ENCODE data around the gene CDK11B.
A peak's percentile ranks its signal among the peaks of the same experiment; 100 is the strongest.

Gene CDK11B

GRCh38 chr1:1620433-1621139, 38.2 kb downstream of the CDK11B start:
- Histone ChIP-seq H3K9me3 (ENCODE audit: control insufficient read depth, low read length) (no peaks in the 10 kb centered on the region), H3K9ac (ENCODE audit: low read length) (no peak overlapping the region), H3K27me3 (ENCODE audit: control insufficient read depth, insufficient read depth, low read length) (no peaks in the 10 kb centered on the region), H3K36me3 (ENCODE audit: control insufficient read depth, insufficient read depth, low read length) (no peaks in the 10 kb centered on the region), H3K4me1 (ENCODE audit: control insufficient read depth, insufficient read depth, low read length) (peaks cover 13% of the 10 kb centered on the region), H3K4me3 (ENCODE audit: low read length) (no peak overlapping the region)

DNA sequence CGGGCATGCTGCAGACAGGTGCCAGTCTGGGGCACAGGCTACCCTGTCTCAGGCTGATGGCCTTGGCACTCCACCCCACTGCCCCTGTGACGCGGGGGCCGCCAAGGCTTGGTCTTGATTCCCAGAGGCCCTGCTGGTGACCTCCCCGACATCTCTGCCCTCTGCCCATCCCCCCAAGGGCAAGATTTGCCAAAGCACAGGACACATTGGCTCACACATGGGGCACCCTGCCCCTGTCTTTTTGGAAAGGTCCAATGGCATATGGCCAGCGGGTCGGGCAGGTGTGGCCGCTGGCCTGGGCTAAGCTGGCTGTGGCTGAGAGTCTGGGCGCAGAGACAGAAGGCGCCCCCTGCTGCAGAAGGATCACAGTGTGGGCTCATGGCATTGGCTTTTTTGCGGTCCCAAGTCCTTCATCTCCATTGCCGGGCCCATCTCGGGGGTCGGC, 38.9 kb downstream of the CDK11B start:
- Histone ChIP-seq H3K4me3 (ENCODE audit: low read length) (no peak overlapping the region), H3K9ac (ENCODE audit: low read length) (no peak overlapping the region), H3K9me3 (ENCODE audit: control insufficient read depth, low read length) (no peaks in the 10 kb centered on the region), H3K27me3 (ENCODE audit: control insufficient read depth, insufficient read depth, low read length) (no peaks in the 10 kb centered on the region), H3K36me3 (ENCODE audit: control insufficient read depth, insufficient read depth, low read length) (no peaks in the 10 kb centered on the region), H3K4me1 (ENCODE audit: control insufficient read depth, insufficient read depth, low read length) (peaks cover 13% of the 10 kb centered on the region)

DNA sequence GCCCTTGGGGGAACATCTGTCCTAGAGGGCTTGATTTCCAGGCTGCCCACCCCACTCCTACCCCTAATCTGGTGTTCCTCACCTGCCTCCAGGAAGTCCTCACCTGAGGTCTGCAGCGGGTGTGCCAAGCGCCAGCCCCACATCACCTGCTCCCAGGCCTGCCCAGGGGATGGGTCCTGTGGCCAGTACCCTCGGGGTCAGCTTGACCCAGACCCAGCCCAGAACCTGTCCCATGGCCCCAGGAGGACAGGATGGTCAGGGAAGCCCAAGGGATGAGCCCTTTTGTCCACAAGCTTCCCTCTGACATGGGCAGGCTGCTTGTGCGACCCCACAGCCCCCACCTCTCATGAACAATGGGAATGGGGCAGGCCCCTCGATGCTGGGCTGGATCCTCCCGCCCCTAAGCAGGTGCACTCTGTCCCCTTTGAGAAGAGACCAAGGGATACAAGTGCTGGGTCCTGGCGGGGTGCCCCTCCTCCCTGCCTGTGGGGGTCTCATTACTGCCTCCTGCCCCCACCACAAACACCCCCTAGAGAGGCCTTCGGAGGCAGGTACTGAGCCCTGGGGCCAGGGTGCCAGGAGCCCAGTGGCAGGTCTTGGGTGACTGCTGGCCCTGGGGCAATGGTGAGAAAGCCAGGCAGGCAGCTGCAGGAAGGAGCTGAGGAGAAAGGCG, 40.3 kb downstream of the CDK11B start:
- H3K9me3 ChIP-seq (ENCODE audit: control insufficient read depth, low read length), result no peaks in the 10 kb centered on the region
- H3K4me1 ChIP-seq (ENCODE audit: control insufficient read depth, insufficient read depth, low read length), result peaks cover 27% of the 10 kb centered on the region
- H3K4me3 ChIP-seq (ENCODE audit: low read length), result no peak overlapping the region
- H3K36me3 ChIP-seq (ENCODE audit: control insufficient read depth, insufficient read depth, low read length), result no peaks in the 10 kb centered on the region
- H3K27me3 ChIP-seq (ENCODE audit: control insufficient read depth, insufficient read depth, low read length), result no peaks in the 10 kb centered on the region
- H3K9ac ChIP-seq (ENCODE audit: low read length), result no peak overlapping the region

DNA sequence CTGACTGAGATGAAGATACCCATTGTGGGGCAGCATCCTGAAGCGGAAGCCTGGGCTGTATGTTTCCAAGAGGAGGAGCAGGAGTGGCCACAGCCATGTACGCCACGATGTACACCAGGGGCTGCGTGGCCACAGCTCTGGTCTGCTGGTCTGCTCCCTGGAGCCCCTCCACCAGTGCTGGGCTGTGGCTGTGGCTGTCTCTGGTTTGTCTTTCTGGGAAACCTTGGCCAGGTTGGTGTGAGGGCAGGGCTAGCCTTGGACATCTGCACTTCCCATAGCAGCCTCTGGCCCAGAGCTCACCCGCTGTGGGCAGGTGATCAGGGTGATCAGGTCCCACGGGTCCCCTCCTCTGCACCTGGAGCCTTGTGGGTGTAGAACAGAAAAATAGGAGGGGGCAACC, 40.9 kb downstream of the CDK11B start:
- Histone ChIP-seq H3K9me3 (ENCODE audit: control insufficient read depth, low read length) (no peaks in the 10 kb centered on the region), H3K36me3 (ENCODE audit: control insufficient read depth, insufficient read depth, low read length) (no peaks in the 10 kb centered on the region), H3K4me3 (ENCODE audit: low read length) (no peak overlapping the region), H3K9ac (ENCODE audit: low read length) (no peak overlapping the region), H3K4me1 (ENCODE audit: control insufficient read depth, insufficient read depth, low read length) (peaks cover 27% of the 10 kb centered on the region), H3K27me3 (ENCODE audit: control insufficient read depth, insufficient read depth, low read length) (no peaks in the 10 kb centered on the region)

DNA sequence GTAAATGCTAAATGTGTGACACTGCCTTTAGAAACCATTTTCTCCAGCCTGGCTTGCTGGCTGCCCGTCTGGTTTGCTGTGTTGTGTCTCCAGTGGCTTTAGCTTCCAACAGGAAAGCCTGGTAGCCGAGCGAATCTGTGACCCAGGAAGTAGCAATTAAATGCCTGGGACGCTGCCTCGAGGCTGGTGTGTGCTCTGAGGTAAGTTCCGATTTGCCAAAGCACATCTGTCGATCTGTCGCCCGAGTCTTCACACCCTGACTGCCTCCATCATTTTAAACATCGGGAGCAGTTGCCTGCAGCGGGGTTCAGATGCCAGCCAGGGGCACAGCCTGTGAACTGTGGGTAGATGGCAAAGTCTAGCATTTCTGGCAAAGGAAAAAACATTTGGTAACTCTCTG, 41.3 kb downstream of the CDK11B start:
- H3K4me1 ChIP-seq (ENCODE audit: control insufficient read depth, insufficient read depth, low read length), result peaks cover 27% of the 10 kb centered on the region
- no peaks in the 10 kb centered on the region for H3K27me3 ChIP-seq (ENCODE audit: control insufficient read depth, insufficient read depth, low read length)
- no peaks in the 10 kb centered on the region for H3K9me3 ChIP-seq (ENCODE audit: control insufficient read depth, low read length)
- H3K36me3 ChIP-seq (ENCODE audit: control insufficient read depth, insufficient read depth, low read length), result no peaks in the 10 kb centered on the region
- no peak overlapping the region for H3K9ac ChIP-seq (ENCODE audit: low read length)
- H3K4me3 ChIP-seq (ENCODE audit: low read length), result no peak overlapping the region

DNA sequence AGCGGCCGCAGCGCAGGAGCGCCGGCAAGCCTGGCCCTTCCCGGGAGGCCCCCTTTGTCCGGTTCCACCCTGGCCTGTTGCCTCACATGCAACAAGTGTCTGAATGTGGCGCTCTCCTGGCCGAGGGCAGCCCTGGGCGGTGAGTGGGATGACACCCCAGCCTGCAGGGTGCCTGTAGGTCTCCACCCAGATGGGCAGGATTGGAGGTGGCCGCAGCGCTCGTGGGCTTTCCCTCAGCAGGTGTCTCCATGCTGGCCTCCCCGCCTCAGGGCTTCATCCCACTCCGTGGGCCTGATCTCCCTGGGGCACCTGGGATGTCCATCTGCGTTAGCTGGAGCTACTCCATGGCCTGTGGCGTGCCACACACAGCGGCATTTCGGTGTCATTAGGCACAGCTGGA, 42.0 kb downstream of the CDK11B start:
- H3K4me3 ChIP-seq (ENCODE audit: low read length), result peak overlapping the region; percentile 36
- no peaks in the 10 kb centered on the region for H3K36me3 ChIP-seq (ENCODE audit: control insufficient read depth, insufficient read depth, low read length)
- peak overlapping the region; percentile 95 for H3K9ac ChIP-seq (ENCODE audit: low read length)
- H3K4me1 ChIP-seq (ENCODE audit: control insufficient read depth, insufficient read depth, low read length), result peaks cover 27% of the 10 kb centered on the region
- H3K27me3 ChIP-seq (ENCODE audit: control insufficient read depth, insufficient read depth, low read length), result no peaks in the 10 kb centered on the region
- H3K9me3 ChIP-seq (ENCODE audit: control insufficient read depth, low read length), result no peaks in the 10 kb centered on the region

GRCh38 chr1:1616045-1616790, 42.6 kb downstream of the CDK11B start:
- H3K36me3 ChIP-seq (ENCODE audit: control insufficient read depth, insufficient read depth, low read length), result no peaks in the 10 kb centered on the region
- peak overlapping the region; percentile 36 for H3K4me3 ChIP-seq (ENCODE audit: low read length)
- peak overlapping the region; percentile 95 for H3K9ac ChIP-seq (ENCODE audit: low read length)
- no peaks in the 10 kb centered on the region for H3K9me3 ChIP-seq (ENCODE audit: control insufficient read depth, low read length)
- H3K27me3 ChIP-seq (ENCODE audit: control insufficient read depth, insufficient read depth, low read length), result no peaks in the 10 kb centered on the region
- H3K4me1 ChIP-seq (ENCODE audit: control insufficient read depth, insufficient read depth, low read length), result peaks cover 27% of the 10 kb centered on the region

- H3K9me3 ChIP-seq (ENCODE audit: control insufficient read depth, low read length), result no peaks in the 10 kb centered on the region
- no peaks in the 10 kb centered on the region for H3K27me3 ChIP-seq (ENCODE audit: control insufficient read depth, insufficient read depth, low read length)
- H3K9ac ChIP-seq (ENCODE audit: low read length), result peak within 1 kb of the TSS; percentile 95
- H3K4me1 ChIP-seq (ENCODE audit: control insufficient read depth, insufficient read depth, low read length), result peaks cover 27% of the 10 kb centered on the region
- H3K4me3 ChIP-seq (ENCODE audit: low read length), result peak within 1 kb of the TSS; percentile 74
- H3K36me3 ChIP-seq (ENCODE audit: control insufficient read depth, insufficient read depth, low read length), result no peaks in the 10 kb centered on the region
These were observed 43.4 kb downstream of the CDK11B start, which contains the start of gene MIB2 for GRCh38 chr1:1615256-1616044. Gene MIB2 (plus strand): TSS chr1:1615500. CDS start chr1:1623453, 7,953 bp downstream.

DNA sequence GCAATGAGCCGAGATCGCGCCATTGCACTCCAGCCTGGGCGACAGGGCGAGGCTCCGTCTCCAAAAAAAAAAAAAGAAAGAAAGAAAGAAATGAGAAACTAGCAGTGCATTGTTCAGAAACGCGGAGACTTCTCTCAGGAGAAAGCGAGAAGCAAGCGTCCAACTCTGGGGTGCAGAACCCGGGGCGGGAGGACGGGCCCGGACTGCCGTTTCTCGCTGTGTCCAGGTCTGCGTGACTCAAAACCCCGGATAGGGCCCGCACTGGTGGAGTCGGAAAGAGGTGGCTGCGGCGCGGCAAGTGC, 43.9 kb downstream of the CDK11B start:
- Histone ChIP-seq H3K4me3 (ENCODE audit: low read length) (peak overlapping the region; percentile 74), H3K9ac (ENCODE audit: low read length) (peak overlapping the region; percentile 95), H3K36me3 (ENCODE audit: control insufficient read depth, insufficient read depth, low read length) (no peaks in the 10 kb centered on the region), H3K9me3 (ENCODE audit: control insufficient read depth, low read length) (no peaks in the 10 kb centered on the region), H3K4me1 (ENCODE audit: control insufficient read depth, insufficient read depth, low read length) (peaks cover 27% of the 10 kb centered on the region), H3K27me3 (ENCODE audit: control insufficient read depth, insufficient read depth, low read length) (no peaks in the 10 kb centered on the region)

- no peaks in the 10 kb centered on the region for H3K36me3 ChIP-seq (ENCODE audit: control insufficient read depth, insufficient read depth, low read length)
- H3K4me3 ChIP-seq (ENCODE audit: low read length), result peak overlapping the region; percentile 74
- H3K9me3 ChIP-seq (ENCODE audit: control insufficient read depth, low read length), result no peaks in the 10 kb centered on the region
- H3K4me1 ChIP-seq (ENCODE audit: control insufficient read depth, insufficient read depth, low read length), result peaks cover 27% of the 10 kb centered on the region
- H3K27me3 ChIP-seq (ENCODE audit: control insufficient read depth, insufficient read depth, low read length), result no peaks in the 10 kb centered on the region
- H3K9ac ChIP-seq (ENCODE audit: low read length), result peak overlapping the region; percentile 95
These were observed 44.4 kb downstream of the CDK11B start for GRCh38 chr1:1614204-1614953.

DNA sequence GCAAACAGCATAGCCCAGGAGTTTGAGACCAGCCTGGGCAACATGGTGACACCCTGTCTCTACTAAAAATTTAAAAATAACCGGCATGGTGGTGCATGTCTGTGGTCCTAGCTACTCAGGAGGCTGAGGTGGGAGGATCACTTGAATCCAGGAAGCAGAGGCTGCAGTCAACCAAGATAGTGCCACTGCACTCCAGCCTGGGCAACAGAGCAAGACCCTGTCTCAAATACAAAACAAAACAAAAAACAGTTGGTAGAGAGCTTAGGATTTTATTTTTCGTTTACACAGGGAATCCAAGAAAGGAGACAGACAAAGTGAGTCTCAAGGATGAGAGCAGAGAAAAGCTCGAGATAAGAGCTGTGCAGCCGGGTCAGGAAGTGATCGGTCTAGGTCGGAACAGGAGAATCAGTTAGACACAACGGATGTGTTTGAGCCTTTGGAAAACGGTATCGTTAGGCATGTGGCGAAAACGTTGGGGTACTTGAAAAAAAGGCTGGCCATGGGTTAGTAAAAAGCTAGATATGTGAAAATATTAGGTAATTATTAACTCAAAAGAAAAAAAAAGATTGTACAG, 45.2 kb downstream of the CDK11B start:
- peak overlapping the region; percentile 74 for H3K4me3 ChIP-seq (ENCODE audit: low read length)
- peaks cover 27% of the 10 kb centered on the region for H3K4me1 ChIP-seq (ENCODE audit: control insufficient read depth, insufficient read depth, low read length)
- no peaks in the 10 kb centered on the region for H3K36me3 ChIP-seq (ENCODE audit: control insufficient read depth, insufficient read depth, low read length)
- no peaks in the 10 kb centered on the region for H3K27me3 ChIP-seq (ENCODE audit: control insufficient read depth, insufficient read depth, low read length)
- H3K9ac ChIP-seq (ENCODE audit: low read length), result no peak overlapping the region
- no peaks in the 10 kb centered on the region for H3K9me3 ChIP-seq (ENCODE audit: control insufficient read depth, low read length)
